A673 (cell line): ENCODE data around the gene ANKS6. TPM values are rescaled to one million over a fixed set of nuclear protein-coding genes. Genes with fewer than 3 reads are reported as not detected.

Experiments used
- BruUV-seq: library from RNA; stranded (reverse); fragments of 400-500 nt; replicated peaks from 2 replicates; lab custom pipeline; 2021; lab: Mats Ljungman, UMichigan
- CTCF ChIA-PET: fragments of 300-600 bp; sonication (Branson Sonifier 250); formaldehyde crosslinking; loops from one replicate; lab custom pipeline; 2022; ENCODE audit warnings: antibody characterized with exemption; lab: Charles Lee
- POLR2A ChIA-PET: fragments of 300-600 bp; sonication (Branson Sonifier 250); formaldehyde crosslinking; loops from one replicate; lab custom pipeline; 2022; ENCODE audit warnings: antibody characterized with exemption; ENCODE audit not compliant: low non-redundant PET; lab: Charles Lee
- DNase-seq: peaks from one replicate; pipeline ENCODE4 v3.0.0-alpha.2; 2015; ENCODE audit warnings: low spot score
- H3K27ac ChIP-seq: fragments of 200-600 bp; sonication (generic); 2 replicates; pipeline ENCODE4 v1.5.1; 2016; ENCODE audit warnings: mixed run types, low read depth, mild to moderate bottlenecking, mixed read lengths, antibody characterized with exemption, low read length; ENCODE audit not compliant: poor library complexity, severe bottlenecking
- H3K27me3 ChIP-seq: fragments of 200-600 bp; sonication (generic); replicated peaks from 2 replicates; pipeline ENCODE4 v1.6.1; 2017; ENCODE audit warnings: mixed run types, low read depth, mild to moderate bottlenecking, mixed read lengths, antibody characterized with exemption, low read length; ENCODE audit not compliant: insufficient read depth, poor library complexity
- H3K36me3 ChIP-seq: fragments of 200-600 bp; sonication (generic); 2 replicates; pipeline ENCODE4 v1.6.1; 2016; ENCODE audit warnings: mixed run types, mild to moderate bottlenecking, mixed read lengths, antibody characterized with exemption, low read length; ENCODE audit not compliant: insufficient read depth, poor library complexity, severe bottlenecking
- H3K4me1 ChIP-seq: fragments of 200-600 bp; sonication (generic); 2 replicates; pipeline ENCODE4 v1.6.1; 2017; ENCODE audit warnings: mixed run types, mild to moderate bottlenecking, mixed read lengths, antibody characterized with exemption, low read length; ENCODE audit not compliant: insufficient read depth, poor library complexity, severe bottlenecking
- H3K4me3 ChIP-seq: fragments of 200-600 bp; sonication (generic); 2 replicates; pipeline ENCODE4 v1.5.1; 2016; ENCODE audit warnings: low read depth, mixed run types, mild to moderate bottlenecking, mixed read lengths, low read length; ENCODE audit not compliant: poor library complexity, severe bottlenecking
- H3K9me3 ChIP-seq: fragments of 200-600 bp; sonication (generic); 2 replicates; pipeline ENCODE4 v1.6.1; 2016; ENCODE audit warnings: mixed run types, low read depth, mild to moderate bottlenecking, mixed read lengths, antibody characterized with exemption, low read length; ENCODE audit not compliant: poor library complexity, severe bottlenecking
- EZH2 ChIP-seq: fragments of 200-600 bp; sonication (generic); IDR thresholded peaks from 2 replicates; pipeline ENCODE4 v1.6.1; 2017; ENCODE audit warnings: borderline replicate concordance, low read depth, mild to moderate bottlenecking, mixed read lengths, antibody characterized with exemption, low read length; ENCODE audit not compliant: poor library complexity, severe bottlenecking
- intact Hi-C: fragments of 100-400 bp; cut with micrococcal nuclease; formaldehyde crosslinking; loops from one replicate; pipeline ENCODE4 v1.10.0; 2022; ENCODE audit not compliant: unreplicated experiment
- total RNA-seq: library from RNA; stranded (reverse); gene quantifications from 2 replicates; pipeline ENCODE4 v1.2.3, GENCODE V29; 2021
- TF ChIP-seq, protein P1 (sequence below): fragments of 300-800, 200-600 bp; sonication (generic); conservative IDR thresholded peaks from 2 replicates; pipeline ENCODE4 v1.5.1; 2017; ENCODE audit warnings: low read depth, mild to moderate bottlenecking, antibody characterized with exemption, low read length, moderate library complexity, mixed read lengths

The ANKS6 gene
- total RNA-seq, 1 experiment from 2014 or later, result 14.4 TPM

DNA sequence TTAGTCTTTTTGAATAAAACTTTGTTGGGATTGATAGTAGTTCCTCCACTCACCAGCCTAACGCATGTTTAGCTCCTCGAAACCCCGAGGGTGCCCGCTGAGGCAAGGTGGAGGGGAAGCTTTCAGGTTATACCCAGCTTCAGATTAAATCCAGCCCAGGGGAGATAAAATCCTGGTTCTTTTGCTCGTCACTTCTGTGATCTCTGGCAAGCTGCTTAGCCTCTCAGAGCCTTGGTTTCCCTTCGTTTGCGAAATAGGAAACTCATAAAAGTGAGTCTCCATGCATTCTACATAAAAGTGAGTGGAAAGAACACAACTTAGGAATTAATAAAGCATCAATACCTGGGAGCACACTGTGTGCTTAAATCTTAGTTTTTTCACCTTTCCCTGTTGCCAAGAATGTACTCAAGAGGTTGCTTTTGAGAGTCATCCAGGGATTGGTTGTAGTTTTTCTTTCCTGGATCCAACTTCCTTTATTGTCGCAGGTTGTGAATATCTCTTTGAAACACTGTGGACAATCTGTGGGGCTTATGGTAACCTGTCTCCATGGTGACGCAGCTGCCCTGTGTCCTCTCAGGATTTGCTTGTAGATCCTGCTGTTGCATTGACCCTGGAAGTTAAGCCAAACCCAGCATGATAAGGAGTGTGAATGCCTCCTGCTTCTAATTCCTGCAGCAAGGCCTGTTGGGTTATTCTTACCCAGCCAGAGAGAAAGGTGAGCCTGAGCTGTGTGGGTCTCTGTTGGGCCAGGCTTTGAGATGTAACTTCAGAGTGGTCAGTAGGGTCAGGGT, 13.2 kb upstream of the ANKS6 start:
- Histone ChIP-seq H3K27me3 (peaks cover 32% of the 10 kb centered on the region), H3K9me3 (no peaks in the 10 kb centered on the region), H3K27ac (no peak overlapping the region), H3K4me3 (no peak overlapping the region), H3K36me3 (no peaks in the 10 kb centered on the region), H3K4me1 (no peaks in the 10 kb centered on the region)
- ChIA-PET POLR2A (no interaction called here), CTCF (no interaction called here)
- BruUV-seq, result no TSS peak
- intact Hi-C loops, result no loop called here
- TF ChIP-seq, protein P1, sequence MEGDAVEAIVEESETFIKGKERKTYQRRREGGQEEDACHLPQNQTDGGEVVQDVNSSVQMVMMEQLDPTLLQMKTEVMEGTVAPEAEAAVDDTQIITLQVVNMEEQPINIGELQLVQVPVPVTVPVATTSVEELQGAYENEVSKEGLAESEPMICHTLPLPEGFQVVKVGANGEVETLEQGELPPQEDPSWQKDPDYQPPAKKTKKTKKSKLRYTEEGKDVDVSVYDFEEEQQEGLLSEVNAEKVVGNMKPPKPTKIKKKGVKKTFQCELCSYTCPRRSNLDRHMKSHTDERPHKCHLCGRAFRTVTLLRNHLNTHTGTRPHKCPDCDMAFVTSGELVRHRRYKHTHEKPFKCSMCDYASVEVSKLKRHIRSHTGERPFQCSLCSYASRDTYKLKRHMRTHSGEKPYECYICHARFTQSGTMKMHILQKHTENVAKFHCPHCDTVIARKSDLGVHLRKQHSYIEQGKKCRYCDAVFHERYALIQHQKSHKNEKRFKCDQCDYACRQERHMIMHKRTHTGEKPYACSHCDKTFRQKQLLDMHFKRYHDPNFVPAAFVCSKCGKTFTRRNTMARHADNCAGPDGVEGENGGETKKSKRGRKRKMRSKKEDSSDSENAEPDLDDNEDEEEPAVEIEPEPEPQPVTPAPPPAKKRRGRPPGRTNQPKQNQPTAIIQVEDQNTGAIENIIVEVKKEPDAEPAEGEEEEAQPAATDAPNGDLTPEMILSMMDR, result no peak
- TF ChIP-seq EZH2, result no peak
- DNase-seq, result no peak

DNA sequence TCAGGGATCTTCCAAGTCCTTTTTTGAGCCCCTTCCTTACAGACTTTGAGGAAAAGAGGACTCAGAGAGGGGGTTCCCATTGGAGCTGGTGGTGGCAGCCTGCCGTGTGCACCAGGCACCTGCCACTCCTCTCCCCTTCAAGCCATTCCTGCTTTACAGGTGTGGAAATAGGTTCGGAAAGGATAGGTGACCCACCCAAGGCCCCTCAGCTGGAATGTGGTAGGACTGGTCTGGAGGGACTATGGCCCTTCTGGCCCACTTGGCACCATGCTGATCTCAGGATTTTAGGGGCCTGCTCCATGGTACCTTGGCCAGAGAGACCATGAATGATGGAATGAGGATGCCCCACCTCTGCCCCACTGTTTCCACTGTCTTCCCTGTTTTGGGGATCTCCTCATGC, 12.5 kb upstream of the ANKS6 start:
- no peak for DNase-seq
- Histone ChIP-seq H3K27ac (no peak overlapping the region), H3K9me3 (no peaks in the 10 kb centered on the region), H3K4me1 (no peaks in the 10 kb centered on the region), H3K36me3 (no peaks in the 10 kb centered on the region), H3K27me3 (peaks cover 35% of the 10 kb centered on the region), H3K4me3 (no peak overlapping the region)
- BruUV-seq, result no TSS peak
- no peak for TF ChIP-seq EZH2
- TF ChIP-seq, protein P1, result no peak
- CTCF ChIA-PET, result no interaction called here
- intact Hi-C loops, result no loop called here
- POLR2A ChIA-PET, result no interaction called here

DNA sequence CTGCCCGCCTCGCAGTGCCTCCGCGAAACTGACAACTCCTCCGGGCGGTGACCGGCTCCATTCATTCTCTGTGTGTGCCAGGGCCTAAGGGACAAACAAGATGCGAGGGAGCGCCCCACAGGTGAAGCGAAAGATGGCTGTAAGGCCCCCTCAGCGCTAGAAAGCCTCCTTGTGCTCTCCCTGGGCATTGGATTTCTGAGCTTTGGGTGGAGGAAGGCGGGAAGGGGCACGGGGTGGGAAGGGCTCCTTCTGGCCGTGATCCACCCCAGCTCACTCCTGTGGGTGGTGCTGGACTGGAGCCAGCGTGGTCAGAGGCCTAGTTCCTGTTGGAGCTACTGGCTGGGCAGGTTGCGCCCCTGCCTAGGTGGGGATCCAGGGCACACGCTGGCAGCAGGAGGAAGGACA, 12.1 kb upstream of the ANKS6 start:
- no peak for TF ChIP-seq EZH2
- TF ChIP-seq, protein P1, result no peak
- POLR2A ChIA-PET, result no interaction called here
- intact Hi-C loops, result no loop called here
- peak overlapping the region; percentile 41 for H3K4me3 ChIP-seq
- H3K9me3 ChIP-seq, result no peaks in the 10 kb centered on the region
- H3K36me3 ChIP-seq, result no peaks in the 10 kb centered on the region
- H3K27ac ChIP-seq, result no peak overlapping the region
- no peaks in the 10 kb centered on the region for H3K4me1 ChIP-seq
- DNase-seq, result no peak
- no TSS peak for BruUV-seq
- CTCF ChIA-PET, result no interaction called here
- peaks cover 38% of the 10 kb centered on the region for H3K27me3 ChIP-seq
